Ishikawa (cell line): Measurements from ENCODE around the gene MAMSTR.
A peak's percentile ranks its signal among the peaks of the same experiment; 100 is the strongest.

Experiments
- CEBPB ChIP-seq: IDR thresholded peaks from 2 replicates; pipeline ENCODE4 v1.6.1; 2012
- CREB1 ChIP-seq: IDR thresholded peaks from 2 replicates; pipeline ENCODE4 v1.6.1; 2012; ENCODE audit warnings: low read depth
- EGR1 ChIP-seq: IDR thresholded peaks from 2 replicates; pipeline ENCODE4 v1.6.1; 2012
- EP300 ChIP-seq: IDR thresholded peaks from 2 replicates; pipeline ENCODE4 v1.6.1; 2012; ENCODE audit warnings: borderline replicate concordance
- FOXM1 ChIP-seq: IDR thresholded peaks from 2 replicates; pipeline ENCODE4 v1.6.1; 2012; ENCODE audit warnings: low read depth, borderline replicate concordance
- NFIC ChIP-seq: IDR thresholded peaks from 2 replicates; pipeline ENCODE4 v1.6.1; 2012
- RAD21 ChIP-seq: IDR thresholded peaks from 2 replicates; pipeline ENCODE4 v1.6.1; 2012; ENCODE audit warnings: low read depth
- TAF1 ChIP-seq: IDR thresholded peaks from 2 replicates; pipeline ENCODE4 v1.6.1; 2012; ENCODE audit warnings: low read depth, mild to moderate bottlenecking
- TCF12 ChIP-seq: IDR thresholded peaks from 2 replicates; pipeline ENCODE4 v1.6.1; 2012; ENCODE audit warnings: low read depth
- TEAD4 ChIP-seq: IDR thresholded peaks from 2 replicates; pipeline ENCODE4 v1.6.1; 2012
- YY1 ChIP-seq: IDR thresholded peaks from 2 replicates; pipeline ENCODE4 v1.6.1; 2012; ENCODE audit warnings: low read depth
- ZBTB7A ChIP-seq: IDR thresholded peaks from 2 replicates; pipeline ENCODE4 v1.6.1; 2012; ENCODE audit warnings: low read depth
- TF ChIP-seq, protein P1 (sequence below): IDR thresholded peaks from 2 replicates; pipeline ENCODE4 v1.6.1; 2012; ENCODE audit warnings: low read depth, mild to moderate bottlenecking
- TF ChIP-seq, protein P2 (sequence below): IDR thresholded peaks from 2 replicates; pipeline ENCODE4 v1.6.1; 2012
- TF ChIP-seq, protein P3 (sequence below): IDR thresholded peaks from 2 replicates; pipeline ENCODE4 v1.6.1; 2012

Gene MAMSTR

DNA sequence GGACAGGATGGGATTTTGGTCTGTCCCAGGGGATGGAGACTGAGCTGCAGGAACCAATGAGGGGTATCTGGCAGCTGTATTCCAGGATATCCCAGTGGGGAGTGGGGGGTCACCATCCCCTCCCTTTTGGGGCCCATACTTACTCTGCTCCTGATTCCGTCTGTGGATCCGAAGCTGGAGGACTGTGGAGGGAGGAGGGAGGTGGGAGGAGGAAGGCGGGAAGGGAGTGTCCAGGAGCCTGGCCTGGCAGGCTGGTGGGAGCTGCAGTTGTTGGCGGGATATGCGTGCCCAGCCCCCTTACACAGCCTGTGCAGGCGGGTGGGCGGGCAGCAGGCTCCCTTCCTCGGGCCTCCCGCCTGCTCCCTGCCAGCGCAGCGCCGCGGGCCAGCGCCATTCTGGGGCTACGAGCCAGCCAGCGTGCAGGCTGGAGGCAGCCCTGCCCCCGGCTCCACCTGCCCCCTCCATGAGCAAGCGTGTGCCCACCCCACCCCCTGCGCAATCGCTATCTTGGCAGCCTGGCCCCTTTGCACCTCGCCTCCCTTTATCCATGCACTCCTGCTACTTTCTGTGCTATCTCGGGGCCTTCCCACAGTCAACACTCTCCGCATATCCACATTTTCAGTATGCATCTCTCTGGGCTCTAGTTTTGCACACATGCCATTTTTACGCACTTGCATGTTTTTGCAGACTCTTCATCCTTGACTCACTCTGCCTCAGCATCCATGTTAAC, 2.8 kb downstream of the MAMSTR start:
- TF ChIP-seq, protein P1, sequence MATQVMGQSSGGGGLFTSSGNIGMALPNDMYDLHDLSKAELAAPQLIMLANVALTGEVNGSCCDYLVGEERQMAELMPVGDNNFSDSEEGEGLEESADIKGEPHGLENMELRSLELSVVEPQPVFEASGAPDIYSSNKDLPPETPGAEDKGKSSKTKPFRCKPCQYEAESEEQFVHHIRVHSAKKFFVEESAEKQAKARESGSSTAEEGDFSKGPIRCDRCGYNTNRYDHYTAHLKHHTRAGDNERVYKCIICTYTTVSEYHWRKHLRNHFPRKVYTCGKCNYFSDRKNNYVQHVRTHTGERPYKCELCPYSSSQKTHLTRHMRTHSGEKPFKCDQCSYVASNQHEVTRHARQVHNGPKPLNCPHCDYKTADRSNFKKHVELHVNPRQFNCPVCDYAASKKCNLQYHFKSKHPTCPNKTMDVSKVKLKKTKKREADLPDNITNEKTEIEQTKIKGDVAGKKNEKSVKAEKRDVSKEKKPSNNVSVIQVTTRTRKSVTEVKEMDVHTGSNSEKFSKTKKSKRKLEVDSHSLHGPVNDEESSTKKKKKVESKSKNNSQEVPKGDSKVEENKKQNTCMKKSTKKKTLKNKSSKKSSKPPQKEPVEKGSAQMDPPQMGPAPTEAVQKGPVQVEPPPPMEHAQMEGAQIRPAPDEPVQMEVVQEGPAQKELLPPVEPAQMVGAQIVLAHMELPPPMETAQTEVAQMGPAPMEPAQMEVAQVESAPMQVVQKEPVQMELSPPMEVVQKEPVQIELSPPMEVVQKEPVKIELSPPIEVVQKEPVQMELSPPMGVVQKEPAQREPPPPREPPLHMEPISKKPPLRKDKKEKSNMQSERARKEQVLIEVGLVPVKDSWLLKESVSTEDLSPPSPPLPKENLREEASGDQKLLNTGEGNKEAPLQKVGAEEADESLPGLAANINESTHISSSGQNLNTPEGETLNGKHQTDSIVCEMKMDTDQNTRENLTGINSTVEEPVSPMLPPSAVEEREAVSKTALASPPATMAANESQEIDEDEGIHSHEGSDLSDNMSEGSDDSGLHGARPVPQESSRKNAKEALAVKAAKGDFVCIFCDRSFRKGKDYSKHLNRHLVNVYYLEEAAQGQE, result no peak
- TF ChIP-seq YY1, result peak; percentile 59

DNA sequence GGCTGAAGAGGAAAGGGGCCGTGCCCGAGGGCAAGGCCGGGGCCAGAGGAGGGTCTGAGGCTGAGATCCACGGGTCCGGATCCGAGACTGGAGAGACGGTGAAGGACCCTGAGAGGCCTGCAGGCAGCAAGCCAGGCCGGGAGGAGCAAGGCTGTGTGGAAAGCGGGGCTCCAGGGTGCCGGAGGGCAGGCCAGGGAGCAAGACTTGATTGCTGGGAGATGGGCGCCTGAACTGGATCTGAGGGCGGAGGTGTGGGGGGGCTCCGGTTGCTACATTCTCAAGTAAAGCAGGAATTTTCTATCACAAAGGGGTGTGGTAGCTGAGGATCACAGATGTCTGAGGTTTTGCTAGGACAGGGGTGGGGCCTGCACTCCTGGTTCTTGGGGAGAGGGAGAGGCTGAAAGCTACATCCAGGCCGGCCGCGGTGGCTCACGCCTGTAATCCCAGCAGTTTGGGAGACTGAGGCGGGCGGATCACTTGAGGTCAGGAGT, 3.8 kb downstream of the MAMSTR start:
- TF ChIP-seq NFIC, result no peak
- TF ChIP-seq EGR1, result no peak
- TF ChIP-seq TEAD4, result no peak
- TF ChIP-seq, protein P2, sequence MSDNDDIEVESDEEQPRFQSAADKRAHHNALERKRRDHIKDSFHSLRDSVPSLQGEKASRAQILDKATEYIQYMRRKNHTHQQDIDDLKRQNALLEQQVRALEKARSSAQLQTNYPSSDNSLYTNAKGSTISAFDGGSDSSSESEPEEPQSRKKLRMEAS, result no peak
- TF ChIP-seq YY1, result no peak
- no peak for TF ChIP-seq ZBTB7A
- TF ChIP-seq TCF12, result no peak
- no peak for TF ChIP-seq RAD21
- no peak for TF ChIP-seq CREB1
- no peak for TF ChIP-seq EP300
- no peak for TF ChIP-seq FOXM1

DNA sequence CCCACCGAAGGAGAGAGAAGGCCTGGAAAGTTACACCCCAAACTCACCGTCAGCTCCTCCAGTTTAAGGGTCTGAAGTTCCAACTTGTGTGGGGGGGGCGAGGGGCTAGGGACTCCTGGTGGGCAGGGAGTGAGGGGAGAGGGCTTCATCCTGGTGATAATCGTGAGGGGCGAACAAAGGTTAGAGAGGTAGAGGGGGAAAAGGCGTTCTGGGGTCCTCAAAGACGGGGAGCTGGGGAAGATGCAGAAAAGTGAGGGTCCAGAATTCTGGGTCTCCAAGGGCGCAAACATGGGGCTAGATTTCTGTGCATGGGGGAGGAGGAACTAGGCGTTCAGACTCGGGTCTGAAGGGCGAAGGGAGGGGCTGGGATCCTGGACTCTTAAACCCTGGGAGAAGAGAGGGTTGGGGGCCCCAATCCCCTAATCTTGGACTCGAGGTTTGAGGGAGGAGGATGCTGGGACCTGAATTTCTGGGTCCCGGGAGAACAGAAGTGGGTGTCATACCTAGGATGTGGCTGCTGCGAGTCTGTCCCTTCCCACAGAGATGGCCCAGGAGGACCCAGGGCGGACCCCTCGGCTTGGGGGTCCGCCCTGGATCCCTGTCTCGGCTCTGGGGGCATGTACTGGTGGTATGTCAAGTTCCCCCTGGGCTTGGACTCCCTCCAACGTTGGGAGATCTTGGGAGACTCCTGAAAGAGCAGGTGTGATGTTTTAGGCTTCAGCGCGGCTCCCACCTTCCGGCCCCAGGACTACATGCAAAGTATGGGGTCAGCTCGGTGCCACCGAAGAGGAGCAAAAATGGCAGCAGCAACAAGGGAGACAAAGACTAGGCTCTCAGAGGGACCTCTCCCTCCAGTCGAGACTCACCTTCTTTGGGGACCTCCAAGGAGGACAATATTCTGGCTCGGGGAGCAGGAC, 4.5 kb downstream of the MAMSTR start:
- TF ChIP-seq NFIC (no peak), CREB1 (no peak), YY1 (no peak), RAD21 (no peak)
- TF ChIP-seq, protein P2, result no peak
- TF ChIP-seq, protein P1, result no peak
- TF ChIP-seq, protein P3, sequence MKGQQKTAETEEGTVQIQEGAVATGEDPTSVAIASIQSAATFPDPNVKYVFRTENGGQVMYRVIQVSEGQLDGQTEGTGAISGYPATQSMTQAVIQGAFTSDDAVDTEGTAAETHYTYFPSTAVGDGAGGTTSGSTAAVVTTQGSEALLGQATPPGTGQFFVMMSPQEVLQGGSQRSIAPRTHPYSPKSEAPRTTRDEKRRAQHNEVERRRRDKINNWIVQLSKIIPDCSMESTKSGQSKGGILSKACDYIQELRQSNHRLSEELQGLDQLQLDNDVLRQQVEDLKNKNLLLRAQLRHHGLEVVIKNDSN, result no peak

DNA sequence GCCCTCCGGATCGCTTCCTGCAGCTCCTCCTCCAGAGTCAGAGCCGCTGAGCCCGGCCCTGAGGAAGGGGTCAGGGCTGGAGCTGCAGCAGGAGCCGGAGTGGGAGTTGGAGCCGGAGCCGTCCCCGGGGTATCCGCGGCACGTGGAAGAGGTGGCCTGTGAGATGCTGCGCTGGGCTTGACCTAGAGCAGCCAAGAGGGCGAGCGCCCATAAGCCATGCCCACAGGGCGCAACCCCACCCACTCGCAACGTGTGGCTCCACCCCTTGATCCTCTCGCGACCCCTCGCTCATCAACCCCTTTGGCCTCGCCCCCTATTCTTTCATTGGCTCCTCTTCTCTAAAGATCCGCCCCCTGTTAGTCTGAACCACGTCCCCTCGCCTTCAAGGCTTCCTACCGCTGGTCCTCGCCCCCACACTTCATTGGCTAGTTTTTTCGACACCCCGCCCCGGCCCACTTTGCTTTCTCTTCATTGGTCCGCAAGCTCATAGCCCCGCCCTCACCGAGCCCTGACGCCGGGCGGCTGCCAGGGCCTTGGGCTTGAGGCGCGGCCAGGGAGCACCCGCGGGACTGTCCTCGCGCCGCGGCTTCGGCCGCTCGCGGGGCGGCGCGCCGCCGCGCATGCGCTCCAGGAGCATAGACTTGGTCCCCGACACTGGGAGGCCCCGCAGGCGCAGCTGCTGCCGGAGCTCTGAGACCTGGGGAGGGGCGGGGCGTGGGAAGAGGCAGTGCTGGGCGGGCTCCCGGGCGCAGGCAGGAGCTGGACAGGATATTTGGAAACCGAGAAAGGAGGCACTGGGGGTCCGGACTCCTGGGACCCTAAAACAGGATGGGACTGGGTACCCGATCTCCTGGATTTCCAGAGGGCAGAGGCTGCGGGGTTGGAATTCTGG, 5.4 kb downstream of the MAMSTR start:
- TF ChIP-seq ZBTB7A, result peak; percentile 31; the same call in 1 of the 2 replicates
- TF ChIP-seq TAF1, result peak; percentile 44; the same call in 1 of the 2 replicates
- no peak for TF ChIP-seq EP300
- TF ChIP-seq, protein P2, result peak; percentile 63
- 0 out of 2 replicates have a peak, but pooled peaks have one; percentile 30 for TF ChIP-seq CREB1
- TF ChIP-seq TCF12, result 0 out of 2 replicates have a peak, but pooled peaks have one; percentile 15

DNA sequence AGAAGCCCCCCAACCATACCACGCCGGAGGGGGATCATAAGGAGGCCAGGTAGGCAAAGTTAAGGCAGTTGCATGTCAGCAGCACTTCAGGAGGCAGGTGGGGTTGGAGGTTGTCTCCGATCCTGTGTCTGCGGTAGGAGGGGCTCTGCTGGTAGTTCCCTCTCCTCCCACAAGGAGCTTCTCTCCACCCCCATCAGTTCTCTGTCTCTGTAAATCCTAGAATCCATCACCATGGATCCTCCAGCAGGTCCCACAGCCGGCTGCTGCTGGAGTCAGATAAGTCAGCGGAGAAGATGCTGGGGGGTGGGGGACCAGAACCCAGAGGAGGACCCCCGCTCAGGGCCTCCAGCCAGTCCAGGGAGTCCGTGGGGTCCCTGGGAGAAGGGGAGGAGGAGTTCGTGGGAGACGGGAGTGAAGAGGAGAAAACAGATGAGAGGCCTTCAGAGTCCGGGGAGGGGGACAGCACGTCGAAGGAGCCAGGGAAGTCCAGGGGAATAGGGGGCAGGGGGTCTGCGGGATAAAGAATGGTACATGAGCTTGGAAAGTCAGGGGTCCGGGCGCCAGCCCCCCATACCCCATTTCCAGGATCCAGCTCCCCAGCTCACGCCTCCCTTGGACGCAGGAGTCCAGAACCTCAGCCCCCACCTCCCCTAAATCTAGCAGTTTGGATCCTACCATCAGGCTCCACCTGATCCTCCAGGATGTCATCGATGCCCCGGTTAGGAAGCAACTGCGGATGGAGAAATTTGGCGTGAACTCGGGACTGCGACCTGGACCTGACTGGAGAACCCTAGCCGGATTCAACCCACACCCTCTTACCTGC, 6.3 kb downstream of the MAMSTR start:
- TF ChIP-seq, protein P1, result no peak
- TF ChIP-seq EP300 (no peak), EGR1 (no peak), RAD21 (no peak), TCF12 (no peak), YY1 (no peak), ZBTB7A (no peak), FOXM1 (no peak), CEBPB (no peak), NFIC (no peak), TAF1 (no peak), CREB1 (no peak), TEAD4 (no peak)
- TF ChIP-seq, protein P3, result no peak
